K562 (cell line): ENCODE data around the gene TBRG1.

Experiments used
- BRF1 ChIP-seq: IDR thresholded peaks from 3 replicates; pipeline ENCODE4 v1.6.1; 2011; ENCODE audit warnings: borderline replicate concordance, mild to moderate bottlenecking; ENCODE audit not compliant: insufficient read length; ENCODE audit errors: extremely low read depth
- CBX3 ChIP-seq, 2 experiments: IDR thresholded peaks; 1 replicate in 1 of 2; 2 replicates in 1 of 2; pipeline ENCODE4 v1.6.1; 2012; ENCODE audit warnings: inconsistent platforms in 2 of 2, low read length in 2 of 2, borderline replicate concordance in 1 of 2, control low read depth in 1 of 2
- CHD1 ChIP-seq: fragments of 200-600 bp; sonication (generic); IDR thresholded peaks from one replicate; pipeline ENCODE4 v1.6.1; 2012; ENCODE audit warnings: mild to moderate bottlenecking, moderate library complexity, low read length, inconsistent platforms
- CHD2 ChIP-seq: IDR thresholded peaks from 2 replicates; pipeline ENCODE4 v1.6.1; 2011; ENCODE audit warnings: low read depth, low read length
- MYBL2 ChIP-seq, 2 experiments: fragments of 450-650 bp in 1 of 2; sonication (generic) in 1 of 2; formaldehyde crosslinking in 1 of 2; IDR thresholded peaks; 2 replicates each; pipeline versions ENCODE4 v1.6.1 to v1.8.1; 2017 to 2022; ENCODE audit warnings: borderline replicate concordance in 1 of 2, inconsistent platforms in 1 of 2, low read depth in 1 of 2, mild to moderate bottlenecking in 1 of 2, missing genetic modification reagents in 1 of 2, moderate library complexity in 1 of 2
- POLR2A ChIP-seq: fragments of 450-650 bp; conservative IDR thresholded peaks from 2 replicates; pipeline ENCODE4 v1.6.1; 2016
- SIN3A ChIP-seq, 2 experiments: fragments of 150-350 bp in 1 of 2; IDR thresholded peaks; 2 replicates each; pipeline ENCODE4 v1.6.1; 2011 to 2016; ENCODE audit warnings: borderline replicate concordance in 2 of 2, low read depth in 2 of 2, low read length in 2 of 2, mild to moderate bottlenecking in 2 of 2, moderate library complexity in 2 of 2; ENCODE audit not compliant: control insufficient read depth in 1 of 2
- TF ChIP-seq, protein P1 (sequence below), 3 experiments: IDR thresholded peaks in 2 of 3; conservative IDR thresholded peaks in 1 of 3; 2 replicates each; pipeline ENCODE4 v1.5.1; 2011 to 2012; ENCODE audit warnings: low read length in 3 of 3, mild to moderate bottlenecking in 3 of 3, control low read depth in 2 of 3, improper control_type of control experiment in 1 of 3, inconsistent platforms in 1 of 3, low read depth in 1 of 3, mixed read lengths in 1 of 3, moderate library complexity in 1 of 3; ENCODE audit not compliant: insufficient read depth in 2 of 3
- TF ChIP-seq, protein P2 (sequence below): fragments of 250-450 bp; sonication (Bioruptor Pico); IDR thresholded peaks from 2 replicates; pipeline ENCODE4 v1.8.0; 2022; ENCODE audit warnings: moderate library complexity, mild to moderate bottlenecking, inconsistent platforms

DNA sequence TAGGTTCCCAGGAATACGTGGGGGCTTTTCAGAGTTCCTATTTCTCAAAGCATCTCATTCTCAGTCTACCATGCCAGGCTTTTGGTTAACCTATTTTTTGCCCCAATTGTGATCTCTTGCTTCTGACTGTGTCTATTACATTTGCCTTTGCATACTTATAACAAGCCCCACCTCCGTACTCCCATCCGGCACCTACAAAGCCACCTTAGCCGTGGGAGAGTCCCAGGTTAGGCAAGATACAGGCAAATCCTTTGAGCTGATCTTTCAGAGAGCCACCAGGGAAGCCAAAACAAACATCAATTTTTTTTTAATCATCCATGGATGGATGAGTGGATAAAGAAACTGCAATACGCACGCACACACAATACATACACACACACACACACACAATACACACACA lies 30.0 kb upstream of the TBRG1 start:
- TF ChIP-seq CHD2 (no peak), SIN3A (IDR thresholded peaks at IDR 0.05; ENCODE audit: borderline replicate concordance in 2 of 2, control insufficient read depth in 1 of 2, low read depth in 2 of 2, low read length in 2 of 2) (no peak), MYBL2 (IDR thresholded peaks at IDR 0.05; ENCODE audit: low read depth) (no peak), MYBL2 (CRISPR knock-in tag; IDR thresholded peaks at IDR 0.05; ENCODE audit: borderline replicate concordance) (no peak), CBX3 (IDR thresholded peaks at IDR 0.05; ENCODE audit: borderline replicate concordance in 1 of 2, low read length in 2 of 2) (no peak), POLR2A (no peak), CHD1 (no peak), BRF1 (no peak)
- TF ChIP-seq, protein P1, sequence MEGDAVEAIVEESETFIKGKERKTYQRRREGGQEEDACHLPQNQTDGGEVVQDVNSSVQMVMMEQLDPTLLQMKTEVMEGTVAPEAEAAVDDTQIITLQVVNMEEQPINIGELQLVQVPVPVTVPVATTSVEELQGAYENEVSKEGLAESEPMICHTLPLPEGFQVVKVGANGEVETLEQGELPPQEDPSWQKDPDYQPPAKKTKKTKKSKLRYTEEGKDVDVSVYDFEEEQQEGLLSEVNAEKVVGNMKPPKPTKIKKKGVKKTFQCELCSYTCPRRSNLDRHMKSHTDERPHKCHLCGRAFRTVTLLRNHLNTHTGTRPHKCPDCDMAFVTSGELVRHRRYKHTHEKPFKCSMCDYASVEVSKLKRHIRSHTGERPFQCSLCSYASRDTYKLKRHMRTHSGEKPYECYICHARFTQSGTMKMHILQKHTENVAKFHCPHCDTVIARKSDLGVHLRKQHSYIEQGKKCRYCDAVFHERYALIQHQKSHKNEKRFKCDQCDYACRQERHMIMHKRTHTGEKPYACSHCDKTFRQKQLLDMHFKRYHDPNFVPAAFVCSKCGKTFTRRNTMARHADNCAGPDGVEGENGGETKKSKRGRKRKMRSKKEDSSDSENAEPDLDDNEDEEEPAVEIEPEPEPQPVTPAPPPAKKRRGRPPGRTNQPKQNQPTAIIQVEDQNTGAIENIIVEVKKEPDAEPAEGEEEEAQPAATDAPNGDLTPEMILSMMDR (IDR thresholded peaks at IDR 0.05 in 2 of 3, conservative IDR thresholded peaks at IDR 0.05 in 1 of 3; ENCODE audit: insufficient read depth in 2 of 3, low read depth in 1 of 3, low read length in 3 of 3) = no peak
- TF ChIP-seq, protein P2, sequence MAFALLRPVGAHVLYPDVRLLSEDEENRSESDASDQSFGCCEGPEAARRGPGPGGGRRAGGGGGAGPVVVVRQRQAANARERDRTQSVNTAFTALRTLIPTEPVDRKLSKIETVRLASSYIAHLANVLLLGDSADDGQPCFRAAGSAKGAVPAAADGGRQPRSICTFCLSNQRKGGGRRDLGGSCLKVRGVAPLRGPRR (CRISPR knock-in tag) = no peak
